Endodermal cell (in vitro differentiated cells): Measurements from ENCODE around the gene ZP2. TPM values are rescaled to one million over a fixed set of nuclear protein-coding genes. Genes with fewer than 3 reads are reported as not detected.

Source experiments
- DNase-seq: peaks from one replicate; pipeline ENCODE4 v3.0.0-alpha.2; 2017
- H3K27ac ChIP-seq: 2 replicates; pipeline ENCODE4 v1.5.1; 2013; ENCODE audit warnings: mild to moderate bottlenecking, low read depth, low read length, moderate library complexity
- H3K27me3 ChIP-seq: 2 replicates; pipeline ENCODE4 v1.6.1; 2013; ENCODE audit warnings: mild to moderate bottlenecking, low read length, moderate library complexity; ENCODE audit not compliant: insufficient read depth, control insufficient read depth, poor library complexity, severe bottlenecking
- H3K36me3 ChIP-seq: 2 replicates; pipeline ENCODE4 v1.7.0; 2013; ENCODE audit warnings: mild to moderate bottlenecking, low read length, moderate library complexity; ENCODE audit not compliant: control insufficient read depth, insufficient read depth
- H3K4me1 ChIP-seq: one replicate; pipeline ENCODE4 v1.7.0; 2013; ENCODE audit warnings: low read length; ENCODE audit not compliant: control insufficient read depth, insufficient read depth
- H3K4me3 ChIP-seq: 2 replicates; pipeline ENCODE4 v1.5.1; 2013; ENCODE audit warnings: mild to moderate bottlenecking, low read length, moderate library complexity
- H3K9ac ChIP-seq: 2 replicates; pipeline ENCODE4 v1.6.1; 2013; ENCODE audit warnings: mild to moderate bottlenecking, low read length, moderate library complexity; ENCODE audit not compliant: poor library complexity, severe bottlenecking; ENCODE audit errors: extremely low read depth
- H3K9me3 ChIP-seq: 2 replicates; pipeline ENCODE4 v1.6.1; 2013; ENCODE audit warnings: mild to moderate bottlenecking, low read length, moderate library complexity; ENCODE audit not compliant: control insufficient read depth
- H3K27ac Mint-ChIP-seq: 2 replicates; pipeline ENCODE4 v1.8.0; 2020; ENCODE audit warnings: mixed read lengths
- H3K27me3 Mint-ChIP-seq: 2 replicates; pipeline ENCODE4 v1.8.0; 2021; ENCODE audit warnings: mild to moderate bottlenecking, mixed read lengths; ENCODE audit not compliant: insufficient read depth
- H3K36me3 Mint-ChIP-seq: 2 replicates; pipeline ENCODE4 v1.8.0; 2020; ENCODE audit warnings: low read depth, mixed read lengths
- H3K4me1 Mint-ChIP-seq: 2 replicates; pipeline ENCODE4 v1.8.0; 2020; ENCODE audit warnings: mixed read lengths
- H3K4me3 Mint-ChIP-seq: 2 replicates; pipeline ENCODE4 v1.8.0; 2020; ENCODE audit warnings: mild to moderate bottlenecking, moderate library complexity, mixed read lengths
- H3K9me3 Mint-ChIP-seq: 2 replicates; pipeline ENCODE4 v1.8.0; 2020; ENCODE audit warnings: mild to moderate bottlenecking, mixed read lengths
- CTCF ChIP-seq: fragments of 200-600 bp; sonication (generic); conservative IDR thresholded peaks from 2 replicates; pipeline ENCODE4 v1.5.0; 2021; ENCODE audit warnings: antibody characterized with exemption, mild to moderate bottlenecking
- WGBS, 2 experiments: methylation state at CpG; one replicate each; pipeline versions ENCODE4 v1.1.5 to v1.1.7; 2013; ENCODE audit warnings: missing lambda C conversion rate in 2 of 2, mixed read lengths in 1 of 2; ENCODE audit not compliant: insufficient coverage in 1 of 2, insufficient read length in 1 of 2; 5-methylcytosine and 5-hydroxymethylcytosine counted together
- total RNA-seq, 2 donors: library from RNA; stranded (reverse); fragmentation: NEBNext Ultra II Directional in 1 of 2; extraction: Animal tissue kit (Norgen Biotek cat#: 25700) in 1 of 2; gene quantifications; 2 replicates in 1 of 2; 3 replicates in 1 of 2; pipeline ENCODE4 v1.2.1, GENCODE V29; 2021

The ZP2 gene
- total RNA-seq, 2 donors from 2014 or later = not detected

GRCh38 chr16:21167929-21168602, 43.3 kb downstream of the ZP2 start:
- no peaks in the 10 kb centered on the region for H3K27me3 ChIP-seq
- Mint-ChIP-seq H3K4me3 (no peak overlapping the region), H3K9me3 (no peaks in the 10 kb centered on the region), H3K27me3 (no peaks in the 10 kb centered on the region), H3K4me1 (no peaks in the 10 kb centered on the region), H3K27ac (no peak overlapping the region), H3K36me3 (peaks cover 47% of the 10 kb centered on the region)
- no peak overlapping the region for H3K27ac ChIP-seq
- WGBS, 2 experiments = 82 to 98% methylated on average over 7 to 12 of the region's 12 CpGs
- no peak overlapping the region for H3K4me3 ChIP-seq
- DNase-seq = no peak
- peaks cover 66% of the 10 kb centered on the region for H3K36me3 ChIP-seq
- no peak for TF ChIP-seq CTCF
- H3K9me3 ChIP-seq = no peaks in the 10 kb centered on the region
- no peak overlapping the region for H3K9ac ChIP-seq
- H3K4me1 ChIP-seq = no peaks in the 10 kb centered on the region

GRCh38 chr16:21167360-21167759, 44.0 kb downstream of the ZP2 start:
- Mint-ChIP-seq H3K9me3 (no peaks in the 10 kb centered on the region), H3K27me3 (no peaks in the 10 kb centered on the region), H3K36me3 (peaks cover 46% of the 10 kb centered on the region), H3K4me1 (no peaks in the 10 kb centered on the region), H3K27ac (no peak overlapping the region), H3K4me3 (no peak overlapping the region)
- H3K27ac ChIP-seq = no peak overlapping the region
- DNase-seq = no peak
- H3K27me3 ChIP-seq = no peaks in the 10 kb centered on the region
- WGBS, 2 experiments = 91 to 93% methylated on average over 7 to 9 of the region's 9 CpGs
- no peaks in the 10 kb centered on the region for H3K9me3 ChIP-seq
- H3K4me1 ChIP-seq = no peaks in the 10 kb centered on the region
- peaks cover 66% of the 10 kb centered on the region for H3K36me3 ChIP-seq
- no peak overlapping the region for H3K9ac ChIP-seq
- H3K4me3 ChIP-seq = no peak overlapping the region
- TF ChIP-seq CTCF = no peak

GRCh38 chr16:21166561-21166961, 44.8 kb downstream of the ZP2 start:
- H3K36me3 Mint-ChIP-seq = peaks cover 46% of the 10 kb centered on the region
- no peaks in the 10 kb centered on the region for H3K4me1 Mint-ChIP-seq

More at GRCh38 chr16:21166561-21166961, 44.8 kb downstream of the ZP2 start:
- no peak overlapping the region for H3K27ac ChIP-seq
- TF ChIP-seq CTCF = no peak
- no peak overlapping the region for H3K9ac ChIP-seq
- no peak overlapping the region for H3K4me3 Mint-ChIP-seq
- 80 to 95% methylated on average over 4 to 9 of the region's 9 CpGs for WGBS, 2 experiments
- DNase-seq = peak; percentile 61
- H3K27me3 Mint-ChIP-seq = no peaks in the 10 kb centered on the region
- no peak overlapping the region for H3K27ac Mint-ChIP-seq
- no peaks in the 10 kb centered on the region for H3K9me3 ChIP-seq
- H3K27me3 ChIP-seq = no peaks in the 10 kb centered on the region
- no peaks in the 10 kb centered on the region for H3K4me1 ChIP-seq
- H3K36me3 ChIP-seq = peaks cover 70% of the 10 kb centered on the region
- H3K4me3 ChIP-seq = no peak overlapping the region
- H3K9me3 Mint-ChIP-seq = no peaks in the 10 kb centered on the region
